ENCODE results near the gene FARP1.

FARP1 gene

GRCh38 chr13:98112456-98112855 is 30.4 kb upstream of the FARP1 start:
- no peaks in the 10 kb centered on the region for H3K27me3 Mint-ChIP-seq
- no peaks in the 10 kb centered on the region for H3K4me1 Mint-ChIP-seq
- H3K27ac Mint-ChIP-seq: no peak overlapping the region
- H3K9me3 Mint-ChIP-seq: no peaks in the 10 kb centered on the region
- no peak overlapping the region for H3K4me3 Mint-ChIP-seq
- no peaks in the 10 kb centered on the region for H3K36me3 Mint-ChIP-seq
- ATAC-seq: no peak

DNA sequence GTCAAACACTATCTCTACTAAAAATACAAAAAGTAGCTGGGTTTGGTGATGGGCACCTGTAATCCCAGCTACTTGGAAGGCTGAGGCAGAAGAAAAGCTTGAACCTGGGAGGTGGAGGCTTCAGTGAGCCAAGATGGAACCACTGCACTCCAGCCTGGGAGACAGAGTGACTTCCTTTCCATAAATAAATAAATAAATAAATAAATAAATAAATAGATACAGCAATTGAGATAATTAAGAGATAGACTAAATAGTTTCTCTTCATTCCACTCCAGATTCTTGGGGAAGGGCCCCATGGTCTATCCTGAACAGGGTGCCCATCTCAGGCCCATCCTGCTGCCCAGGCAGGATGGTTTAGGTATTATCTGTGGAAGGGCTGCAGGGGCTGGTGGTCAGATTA is 24.0 kb upstream of the FARP1 start:
- ATAC-seq: no peak
- no peaks in the 10 kb centered on the region for H3K27me3 Mint-ChIP-seq
- peaks cover under 1% of the 10 kb centered on the region for H3K36me3 Mint-ChIP-seq
- peaks cover 7% of the 10 kb centered on the region for H3K9me3 Mint-ChIP-seq
- no peak overlapping the region for H3K4me3 Mint-ChIP-seq
- no peak overlapping the region for H3K27ac Mint-ChIP-seq
- no peaks in the 10 kb centered on the region for H3K4me1 Mint-ChIP-seq

GRCh38 chr13:98123176-98123575 is 19.7 kb upstream of the FARP1 start:
- Mint-ChIP-seq H3K36me3 (peaks cover 7% of the 10 kb centered on the region), H3K4me3 (no peak overlapping the region), H3K9me3 (peaks cover 16% of the 10 kb centered on the region), H3K27ac (no peak overlapping the region), H3K27me3 (peaks cover 11% of the 10 kb centered on the region), H3K4me1 (no peaks in the 10 kb centered on the region)
- no peak for ATAC-seq

DNA sequence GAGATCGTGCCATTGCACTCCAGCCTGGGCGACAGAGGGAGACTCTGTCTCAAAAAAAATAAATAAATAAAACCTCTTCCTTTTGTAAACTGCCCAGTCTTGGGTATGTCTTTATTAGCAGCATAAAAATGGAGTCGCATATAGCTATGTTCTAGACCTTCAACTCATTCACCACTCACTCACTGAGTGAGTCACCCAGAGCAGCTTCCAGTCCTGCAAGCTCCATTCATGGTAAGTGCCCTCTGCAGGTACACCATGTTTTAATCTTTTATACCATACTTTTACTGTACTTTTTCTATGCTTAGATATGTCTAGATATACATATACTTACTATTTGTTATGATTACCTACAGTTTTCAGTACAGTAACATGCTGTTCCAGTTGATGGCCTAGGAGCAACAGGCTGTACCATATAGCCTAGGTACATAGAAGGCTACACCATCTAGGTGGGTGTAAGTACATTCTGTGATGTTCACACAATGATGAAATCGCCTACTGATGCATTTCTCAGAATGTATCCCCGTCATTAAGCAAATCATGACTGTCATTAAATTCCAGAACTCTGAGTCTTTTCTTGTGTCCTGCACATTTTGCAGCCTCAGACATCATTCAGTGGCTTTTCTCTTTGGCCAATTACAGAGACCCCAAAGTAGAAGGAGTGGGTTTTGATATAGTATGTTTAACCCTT is 13.7 kb upstream of the FARP1 start:
- H3K4me1 Mint-ChIP-seq: peaks cover 11% of the 10 kb centered on the region
- H3K9me3 Mint-ChIP-seq: peaks cover 11% of the 10 kb centered on the region
- H3K27ac Mint-ChIP-seq: no peak overlapping the region
- no peak overlapping the region for H3K4me3 Mint-ChIP-seq
- H3K36me3 Mint-ChIP-seq: peaks cover 3% of the 10 kb centered on the region
- H3K27me3 Mint-ChIP-seq: peaks cover 38% of the 10 kb centered on the region
- ATAC-seq: no peak

DNA sequence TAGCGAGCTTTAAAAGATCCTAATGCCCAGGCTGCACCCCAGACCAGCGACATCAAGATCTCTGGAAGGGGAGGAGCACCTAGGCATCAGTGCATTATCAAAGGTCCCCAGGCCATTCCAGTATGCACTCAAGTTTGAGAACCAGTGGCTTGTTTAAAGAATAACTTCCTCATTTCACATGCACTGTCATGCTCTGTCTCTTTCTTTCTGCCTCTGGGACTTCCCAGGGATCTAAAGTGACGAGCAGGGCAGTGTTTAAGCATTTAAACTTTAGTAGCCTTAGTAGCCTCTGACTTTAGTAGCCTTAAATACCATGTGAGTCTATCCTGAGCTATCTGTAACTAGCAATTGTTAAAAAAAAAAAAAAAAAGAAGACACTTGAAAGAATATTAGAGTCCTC is 8.9 kb upstream of the FARP1 start:
- H3K4me1 Mint-ChIP-seq: peaks cover 23% of the 10 kb centered on the region
- H3K27ac Mint-ChIP-seq: peak overlapping the region; percentile 40
- no peaks in the 10 kb centered on the region for H3K36me3 Mint-ChIP-seq
- peaks cover 27% of the 10 kb centered on the region for H3K27me3 Mint-ChIP-seq
- no peak overlapping the region for H3K4me3 Mint-ChIP-seq
- no peaks in the 10 kb centered on the region for H3K9me3 Mint-ChIP-seq
- ATAC-seq: peak; percentile 93

- no peak overlapping the region for H3K4me3 Mint-ChIP-seq
- H3K27me3 Mint-ChIP-seq: peaks cover 27% of the 10 kb centered on the region
- H3K9me3 Mint-ChIP-seq: no peaks in the 10 kb centered on the region
- H3K4me1 Mint-ChIP-seq: peaks cover 23% of the 10 kb centered on the region
- ATAC-seq: no peak
- H3K27ac Mint-ChIP-seq: peak overlapping the region; percentile 60
- no peaks in the 10 kb centered on the region for H3K36me3 Mint-ChIP-seq
Measured at GRCh38 chr13:98134901-98135300, 8.0 kb upstream of the FARP1 start.

DNA sequence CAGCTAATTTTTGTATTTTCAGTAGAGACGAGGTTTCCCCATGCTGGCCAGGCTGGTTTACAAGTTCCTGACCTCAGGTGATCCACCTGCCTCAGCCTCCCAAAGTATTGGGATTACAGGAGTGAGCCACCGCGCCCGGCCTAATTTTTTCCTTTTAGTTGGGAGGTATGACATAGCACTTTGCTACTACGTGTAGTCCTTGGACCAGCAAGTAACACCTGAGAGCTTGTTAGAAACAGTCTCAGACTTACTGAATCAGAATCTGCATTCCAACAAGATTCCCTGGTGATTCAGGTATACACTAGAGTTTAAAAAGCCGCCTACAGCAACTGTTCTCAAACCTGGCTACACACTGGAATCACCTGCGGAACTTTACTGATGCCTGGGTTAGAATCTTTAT is 1.8 kb upstream of the FARP1 start:
- Mint-ChIP-seq H3K9me3 (no peaks in the 10 kb centered on the region), H3K4me1 (peaks cover 21% of the 10 kb centered on the region), H3K27ac (no peak overlapping the region), H3K4me3 (no peak overlapping the region), H3K27me3 (peaks cover 52% of the 10 kb centered on the region), H3K36me3 (no peaks in the 10 kb centered on the region)
- ATAC-seq: no peak

DNA sequence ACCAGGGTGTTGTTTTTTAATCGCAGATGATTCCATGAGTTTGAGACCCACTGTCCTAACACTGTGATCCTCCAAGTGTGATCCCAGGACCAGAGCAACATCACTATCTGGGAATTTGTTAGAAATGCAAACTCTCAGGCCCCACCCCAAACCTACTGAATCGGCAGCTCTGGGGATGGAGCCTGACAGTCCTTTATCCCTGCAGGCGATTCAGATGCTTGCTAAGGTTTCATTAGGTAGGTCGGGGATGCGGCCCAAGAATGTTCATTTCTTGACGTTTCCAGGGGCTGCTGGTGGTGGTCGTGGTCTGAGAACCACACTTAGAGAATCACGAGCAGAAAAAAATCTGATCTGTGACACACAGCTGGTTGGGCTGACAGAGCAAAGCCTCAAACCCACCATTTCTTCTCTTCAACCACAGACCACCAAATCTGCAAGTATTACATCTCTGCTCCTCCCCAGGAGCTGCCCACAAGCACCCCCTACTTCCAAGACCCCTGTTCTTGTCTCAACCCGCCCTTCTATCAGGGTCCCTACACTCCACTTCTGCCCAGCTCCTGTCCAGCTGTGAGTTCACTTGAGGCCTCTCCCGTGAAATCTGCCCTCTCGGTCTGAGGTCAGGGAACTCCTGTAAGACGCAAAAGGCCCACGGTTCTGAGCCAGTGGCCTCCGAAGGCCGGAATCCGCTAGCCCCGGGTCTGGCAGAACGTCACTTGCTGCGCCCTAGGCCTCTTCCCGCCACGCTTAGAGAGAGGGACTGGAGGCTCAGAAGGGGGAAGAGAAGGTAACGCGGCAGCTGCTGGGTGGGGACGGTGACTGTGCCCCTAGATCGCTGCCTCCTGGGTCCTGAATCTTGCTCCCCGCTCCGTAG is 1.1 kb upstream of the FARP1 start:
- H3K4me1 Mint-ChIP-seq: peaks cover 17% of the 10 kb centered on the region
- H3K36me3 Mint-ChIP-seq: no peaks in the 10 kb centered on the region
- ATAC-seq: peak; percentile 46
- H3K27me3 Mint-ChIP-seq: peaks cover 58% of the 10 kb centered on the region
- peak overlapping the region; percentile 18 for H3K27ac Mint-ChIP-seq
- H3K4me3 Mint-ChIP-seq: peak overlapping the region; percentile 81
- no peaks in the 10 kb centered on the region for H3K9me3 Mint-ChIP-seq

GRCh38 chr13:98143157-98143553 is 261 bp downstream of the FARP1 start:
- no peak overlapping the region for H3K4me3 Mint-ChIP-seq
- peak; percentile 13 for ATAC-seq
- no peaks in the 10 kb centered on the region for H3K9me3 Mint-ChIP-seq
- H3K4me1 Mint-ChIP-seq: peaks cover 17% of the 10 kb centered on the region
- H3K27ac Mint-ChIP-seq: peak overlapping the region; percentile 18
- H3K36me3 Mint-ChIP-seq: no peaks in the 10 kb centered on the region
- peaks cover 63% of the 10 kb centered on the region for H3K27me3 Mint-ChIP-seq

GRCh38 chr13:98143601-98144026 is 720 bp downstream of the FARP1 start:
- Mint-ChIP-seq H3K27ac (no peak overlapping the region), H3K36me3 (no peaks in the 10 kb centered on the region), H3K4me3 (peak overlapping the region; percentile 75), H3K9me3 (no peaks in the 10 kb centered on the region), H3K27me3 (peaks cover 68% of the 10 kb centered on the region), H3K4me1 (peaks cover 17% of the 10 kb centered on the region)
- peak; percentile 5 for ATAC-seq

GRCh38 chr13:98144027-98144741 is 1.3 kb downstream of the FARP1 start:
- Mint-ChIP-seq H3K4me1 (peaks cover 17% of the 10 kb centered on the region), H3K27ac (no peak overlapping the region), H3K9me3 (no peaks in the 10 kb centered on the region), H3K36me3 (no peaks in the 10 kb centered on the region), H3K27me3 (peaks cover 73% of the 10 kb centered on the region), H3K4me3 (peak overlapping the region; percentile 75)
- no peak for ATAC-seq

DNA sequence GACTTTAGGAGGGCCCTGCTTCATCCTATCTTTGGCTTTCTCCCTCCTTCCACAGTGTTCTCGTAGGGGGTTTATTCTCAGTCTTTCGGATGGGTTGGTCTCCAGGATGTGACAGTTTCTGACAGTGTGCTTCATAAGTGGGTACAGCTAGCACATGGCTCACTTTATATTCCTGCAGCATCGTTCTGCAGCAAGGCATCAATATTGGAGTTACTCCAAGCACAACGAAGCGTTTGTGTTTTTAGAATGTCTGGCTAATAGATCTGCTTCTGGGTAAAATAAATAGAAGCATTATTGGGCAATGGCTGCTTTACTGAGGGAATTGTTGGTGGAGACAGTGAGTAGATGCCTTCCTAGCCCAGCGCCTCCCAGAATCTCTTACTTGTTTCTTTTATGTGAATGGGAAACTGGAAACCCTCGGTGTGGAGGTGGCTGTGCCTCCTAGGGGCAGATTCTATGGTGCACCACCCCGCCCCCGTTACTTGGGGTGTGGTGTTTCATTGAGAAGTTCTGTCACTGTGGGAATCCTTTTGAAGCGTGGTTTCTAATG is 2.0 kb downstream of the FARP1 start:
- no peaks in the 10 kb centered on the region for H3K9me3 Mint-ChIP-seq

GRCh38 chr13:98147521-98147920 is 4.6 kb downstream of the FARP1 start:
- peaks cover 8% of the 10 kb centered on the region for H3K4me1 Mint-ChIP-seq
- no peak overlapping the region for H3K4me3 Mint-ChIP-seq
- ATAC-seq: no peak
- H3K27me3 Mint-ChIP-seq: peaks cover 51% of the 10 kb centered on the region
- no peaks in the 10 kb centered on the region for H3K36me3 Mint-ChIP-seq
- no peaks in the 10 kb centered on the region for H3K9me3 Mint-ChIP-seq
- H3K27ac Mint-ChIP-seq: no peak overlapping the region

More for the DNA sequence above, 2.0 kb downstream of the FARP1 start:
- H3K27ac Mint-ChIP-seq: no peak overlapping the region
- peak overlapping the region; percentile 75 for H3K4me3 Mint-ChIP-seq
- ATAC-seq: no peak
- no peaks in the 10 kb centered on the region for H3K36me3 Mint-ChIP-seq
- peaks cover 17% of the 10 kb centered on the region for H3K4me1 Mint-ChIP-seq
- peaks cover 77% of the 10 kb centered on the region for H3K27me3 Mint-ChIP-seq

DNA sequence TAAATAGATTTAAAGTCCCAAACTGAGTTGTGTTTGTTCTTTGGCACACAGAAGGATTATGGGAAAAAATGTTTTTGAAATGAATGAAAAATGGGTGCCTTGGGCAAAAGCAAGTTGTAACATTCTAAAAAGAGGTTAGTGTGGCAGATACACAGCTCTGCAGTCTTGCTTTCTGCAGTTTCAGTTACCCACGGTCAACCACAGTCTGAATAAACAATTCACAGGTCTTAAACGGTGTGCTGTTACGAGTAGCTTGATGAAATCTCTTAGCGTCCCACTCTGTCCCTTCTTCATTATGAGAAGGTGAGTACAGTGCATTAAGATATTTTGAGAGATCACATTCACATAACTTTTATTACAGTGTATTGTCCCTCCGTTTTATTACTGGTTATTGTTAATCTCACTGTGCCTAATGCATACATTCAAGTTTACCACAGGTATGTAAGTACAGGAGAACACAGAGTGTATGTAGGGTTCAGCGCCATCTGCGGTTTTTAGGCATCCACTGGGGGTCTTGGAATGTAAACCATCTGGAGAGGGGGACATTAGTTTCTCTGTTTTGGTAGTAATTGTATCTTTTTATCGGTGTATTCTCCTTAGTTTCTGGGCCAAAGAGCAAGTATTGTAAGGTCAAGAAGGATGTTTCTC is 8.1 kb downstream of the FARP1 start:
- Mint-ChIP-seq H3K4me3 (no peak overlapping the region), H3K27ac (no peak overlapping the region), H3K36me3 (no peaks in the 10 kb centered on the region), H3K9me3 (no peaks in the 10 kb centered on the region), H3K4me1 (no peaks in the 10 kb centered on the region), H3K27me3 (peaks cover 39% of the 10 kb centered on the region)
- ATAC-seq: no peak

All from stimulated activated memory B cell treated with anti-CD40 and anti-IgM and Interleukin-4, amounts not matched to agents 10 μg/mL and 1 μg/mL and 100 μg/mL, for 72 hours (primary cell).